Lung (tissue), 16 donors: ENCODE measurements around the gene ATF6B. TPM values are rescaled to one million over a fixed set of nuclear protein-coding genes. Genes with fewer than 3 reads are reported as not detected.
A peak's percentile ranks its signal among the peaks of the same experiment; 100 is the strongest.

ENCODE experiments used
- ATAC-seq: fragments of 200-7000 bp; cut with Tn5 transposase; one replicate; pipeline ENCODE4 v1.9.1; 2020; ENCODE audit warnings: moderate number of reproducible peaks; ENCODE audit not compliant: insufficient read depth, low FRiP score
- DNase-seq, 3 donors: peaks; one replicate each; pipeline ENCODE4 v3.0.0-alpha.2; 2013 to 2017
- H3K27ac ChIP-seq, 2 donors: one replicate each; pipeline ENCODE4 v1.5.1; 2013; ENCODE audit warnings: mild to moderate bottlenecking in 2 of 2, moderate library complexity in 2 of 2, control low read depth in 1 of 2, inconsistent platforms in 1 of 2, low read depth in 1 of 2, low read length in 1 of 2
- H3K27me3 ChIP-seq, 3 donors: one replicate each; pipeline ENCODE4 v1.5.1; 2013; ENCODE audit warnings: low read length in 2 of 3; ENCODE audit not compliant: control insufficient read depth in 3 of 3, insufficient read depth in 3 of 3
- H3K36me3 ChIP-seq, 4 donors: one replicate each; pipeline ENCODE4 v1.5.1; 2013; ENCODE audit warnings: low read length in 4 of 4, mild to moderate bottlenecking in 1 of 4, moderate library complexity in 1 of 4; ENCODE audit not compliant: control insufficient read depth in 4 of 4, insufficient read depth in 4 of 4
- H3K4me1 ChIP-seq, 5 donors: one replicate each; pipeline ENCODE4 v1.5.1; 2013; ENCODE audit warnings: low read length in 5 of 5, mild to moderate bottlenecking in 2 of 5, moderate library complexity in 1 of 5; ENCODE audit not compliant: control insufficient read depth in 5 of 5, insufficient read depth in 5 of 5
- H3K4me3 ChIP-seq: one replicate; pipeline ENCODE4 v1.5.1; 2013; ENCODE audit warnings: mild to moderate bottlenecking, control low read depth, moderate library complexity
- H3K9ac ChIP-seq, 2 donors: one replicate each; pipeline ENCODE4 v1.5.1; 2013; ENCODE audit warnings: low read length in 2 of 2, control low read depth in 1 of 2; ENCODE audit not compliant: insufficient read depth in 1 of 2
- H3K9me3 ChIP-seq, 4 donors: one replicate each; pipeline ENCODE4 v1.5.1; 2013; ENCODE audit warnings: low read length in 3 of 4, mild to moderate bottlenecking in 1 of 4, moderate library complexity in 1 of 4; ENCODE audit not compliant: control insufficient read depth in 4 of 4, insufficient read depth in 3 of 4
- WGBS, 2 donors: extraction: QIAGEN DNeasy Blood & Tissue Kit; methylation state at CpG; one replicate each; pipeline ENCODE4 v1.1.7; 2013; 5-methylcytosine and 5-hydroxymethylcytosine counted together
- long read RNA-seq, 5 donors: transcript quantifications; one replicate each; lab custom pipeline, GENCODE V29; 2026
- polyA plus RNA-seq, 2 donors: library from polyadenylated mRNA; stranded (reverse); fragments of 200-250 nt; gene quantifications; one replicate each; pipeline ENCODE4 v1.2.1, GENCODE V29; 2013
- total RNA-seq, 2 donors: library from RNA; depleted of rRNA in 1 of 2; stranded (reverse); fragments of >200 nt in 1 of 2; gene quantifications; one replicate each; pipeline ENCODE4 v1.2.1, GENCODE V29; 2014 to 2021
- TF ChIP-seq, protein P1 (sequence below): IDR thresholded peaks from 2 replicates; pipeline ENCODE4 v1.5.1; 2012; ENCODE audit warnings: mild to moderate bottlenecking; ENCODE audit errors: control extremely low read depth, extremely low read depth
- donor health status: control.
- donor health status: control.
- donor health status: Bipolar disorder and iron deficiency.
- donor health status: healthy.
- donor health status: DM: yes; HTN: yes; CAD: no.

Gene ATF6B
- total RNA-seq (100 to 1,000 TPM in 1 of 2 donors, 10 to 100 TPM in 1; 50.3 to 101 TPM), polyA plus RNA-seq (10 to 100 TPM; 50.1 to 74.5 TPM)
- long read RNA-seq, donor 1, transcript ATF6B-210 (18 exons, 2,620 nt): minor isoform, 6 of 87 reads
- long read RNA-seq, donor 1, transcript ATF6B-216 (8 exons, 1,176 nt): major isoform, 16 of 87 reads
- long read RNA-seq, donor 1, transcript ATF6B-212 (5 exons, 564 nt): minor isoform, 10 of 87 reads
- long read RNA-seq, donor 1, partial matches to known transcripts: 54 of 87 reads
- long read RNA-seq, donor 1, other reads (novel, unspliced or antisense): 0 of 87 reads
- long read RNA-seq, donor 2, transcript ATF6B-216 (8 exons, 1,176 nt): major isoform, 9 of 25 reads
- long read RNA-seq, donor 2, partial matches to known transcripts: 12 of 25 reads
- long read RNA-seq, donor 2, other reads (novel, unspliced or antisense): 0 of 25 reads
- long read RNA-seq, donor 3, transcript ATF6B-216 (8 exons, 1,176 nt): major isoform, 13 of 39 reads
- long read RNA-seq, donor 3, partial matches to known transcripts: 20 of 39 reads
- long read RNA-seq, donor 3, other reads (novel, unspliced or antisense): 0 of 39 reads
- long read RNA-seq, donor 4, transcript ATF6B-216 (8 exons, 1,176 nt): major isoform, 10 of 41 reads
- long read RNA-seq, donor 4, transcript ATF6B-212 (5 exons, 564 nt): minor isoform, 7 of 41 reads
- long read RNA-seq, donor 4, partial matches to known transcripts: 21 of 41 reads
- long read RNA-seq, donor 4, other reads (novel, unspliced or antisense): 0 of 41 reads
- long read RNA-seq, donor 5, transcript ATF6B-210 (18 exons, 2,620 nt): minor isoform, 9 of 91 reads
- long read RNA-seq, donor 5, transcript ATF6B-216 (8 exons, 1,176 nt): major isoform, 17 of 91 reads
- long read RNA-seq, donor 5, transcript ATF6B-212 (5 exons, 564 nt): minor isoform, 16 of 91 reads
- long read RNA-seq, donor 5, partial matches to known transcripts: 45 of 91 reads
- long read RNA-seq, donor 5, other reads (novel, unspliced or antisense): 0 of 91 reads

DNA sequence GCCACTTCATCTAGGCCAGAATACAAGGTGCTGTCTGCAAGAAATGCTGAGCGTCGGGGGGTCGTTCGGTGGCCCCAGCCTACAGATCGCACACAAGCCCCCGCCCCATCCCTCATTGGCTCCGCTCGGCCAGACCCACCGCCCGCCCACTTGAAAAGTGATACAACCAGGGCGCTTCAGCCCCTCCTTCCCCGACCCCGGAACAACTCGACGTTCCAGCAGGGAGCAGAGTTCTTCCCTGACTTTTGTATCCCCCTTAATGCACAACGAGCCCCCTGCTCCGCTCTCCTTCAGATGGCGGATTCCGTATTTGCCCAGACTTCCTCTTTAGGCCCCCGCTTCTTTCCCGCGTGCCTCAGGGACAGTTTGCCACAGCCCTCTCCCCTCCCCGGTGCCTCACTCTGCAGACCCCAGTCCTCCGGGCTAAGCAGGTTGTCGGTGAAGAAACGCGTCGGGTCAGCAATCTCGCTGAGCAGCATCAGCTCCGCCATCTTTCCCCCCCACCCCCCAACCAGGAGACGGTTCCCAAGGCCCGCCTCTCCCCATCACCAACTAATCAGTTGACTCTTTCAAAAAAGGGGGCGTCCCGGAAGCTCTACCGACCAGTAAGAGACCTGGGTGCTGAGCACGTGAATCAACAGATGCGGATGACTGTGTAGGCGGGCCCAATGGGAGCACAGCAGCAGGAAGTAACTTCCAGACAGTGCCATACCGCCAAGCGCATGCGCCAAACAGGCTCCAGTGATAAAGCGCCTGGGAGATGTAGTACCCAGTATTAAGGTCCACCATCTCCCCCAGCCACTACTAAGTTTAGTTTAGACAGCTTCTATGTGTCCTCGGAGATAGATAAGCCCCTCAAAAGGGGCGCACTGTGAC, at the start of gene ATF6B:
Gene ATF6B (minus strand): TSS at position 530 of the 876 bp plus-strand sequence. CDS start 39 bp downstream, at position 491.
- peak; percentile 95 for ATAC-seq

DNA sequence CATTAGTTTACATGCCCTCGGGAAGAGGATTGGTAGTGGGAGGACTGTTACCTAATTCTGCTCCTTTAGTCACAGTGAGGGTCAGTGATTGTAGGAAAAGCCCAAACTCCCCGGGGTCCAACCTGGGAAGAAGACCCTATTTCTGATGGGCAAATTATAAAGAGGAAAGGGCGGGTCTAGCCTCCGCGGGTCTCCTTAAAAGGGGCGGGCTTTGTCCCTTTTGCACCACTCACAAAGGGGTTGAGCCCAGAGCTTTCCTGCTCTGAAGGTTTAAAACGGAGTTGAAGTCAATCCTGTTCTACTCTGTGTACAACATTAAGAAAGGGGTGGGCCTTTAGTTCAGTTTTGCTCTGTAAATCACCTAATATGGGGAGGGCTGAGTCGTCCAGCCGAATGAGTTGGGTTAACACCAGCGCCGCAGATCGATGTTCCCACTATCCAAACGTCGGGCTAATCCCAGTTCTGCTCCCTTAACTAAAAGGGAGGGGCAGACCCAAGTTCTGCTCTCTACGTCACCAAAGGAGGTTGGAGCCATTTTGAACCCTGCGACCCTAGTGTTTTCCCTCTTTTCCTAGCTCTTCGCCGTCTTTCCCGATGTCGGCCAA, 49.2 kb upstream of the ATF6B start:
- peaks cover 0 to 12% (median 9%) of the 10 kb centered on the region in 4 donors for H3K36me3 ChIP-seq
- TF ChIP-seq, protein P1, sequence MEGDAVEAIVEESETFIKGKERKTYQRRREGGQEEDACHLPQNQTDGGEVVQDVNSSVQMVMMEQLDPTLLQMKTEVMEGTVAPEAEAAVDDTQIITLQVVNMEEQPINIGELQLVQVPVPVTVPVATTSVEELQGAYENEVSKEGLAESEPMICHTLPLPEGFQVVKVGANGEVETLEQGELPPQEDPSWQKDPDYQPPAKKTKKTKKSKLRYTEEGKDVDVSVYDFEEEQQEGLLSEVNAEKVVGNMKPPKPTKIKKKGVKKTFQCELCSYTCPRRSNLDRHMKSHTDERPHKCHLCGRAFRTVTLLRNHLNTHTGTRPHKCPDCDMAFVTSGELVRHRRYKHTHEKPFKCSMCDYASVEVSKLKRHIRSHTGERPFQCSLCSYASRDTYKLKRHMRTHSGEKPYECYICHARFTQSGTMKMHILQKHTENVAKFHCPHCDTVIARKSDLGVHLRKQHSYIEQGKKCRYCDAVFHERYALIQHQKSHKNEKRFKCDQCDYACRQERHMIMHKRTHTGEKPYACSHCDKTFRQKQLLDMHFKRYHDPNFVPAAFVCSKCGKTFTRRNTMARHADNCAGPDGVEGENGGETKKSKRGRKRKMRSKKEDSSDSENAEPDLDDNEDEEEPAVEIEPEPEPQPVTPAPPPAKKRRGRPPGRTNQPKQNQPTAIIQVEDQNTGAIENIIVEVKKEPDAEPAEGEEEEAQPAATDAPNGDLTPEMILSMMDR: no peak
- H3K27ac ChIP-seq: peak overlapping the region; percentile 88 to 95
- no peaks in the 10 kb centered on the region for H3K9me3 ChIP-seq
- H3K4me1 ChIP-seq: peaks cover 11 to 48% (median 25%) of the 10 kb centered on the region in 5 donors
- 0% methylated on average over 19 to 20 of the region's 20 CpGs for WGBS, 2 donors
- peak overlapping the region; percentile 15 for H3K4me3 ChIP-seq
- H3K9ac ChIP-seq: peak overlapping the region; percentile 74 to 76
- DNase-seq (no peak), ATAC-seq (no peak)
- no peaks in the 10 kb centered on the region for H3K27me3 ChIP-seq

More for the DNA sequence above, at the start of gene ATF6B:
- no peaks in the 10 kb centered on the region for H3K27me3 ChIP-seq
- peak within 1 kb of the TSS; percentile 83 to 95 for H3K9ac ChIP-seq
- DNase-seq: peak; percentile 99 to 100 (median 100)
- peak within 1 kb of the TSS; percentile 98 for H3K4me3 ChIP-seq
- TF ChIP-seq, protein P1: no peak
- H3K27ac ChIP-seq: peak within 1 kb of the TSS; percentile 64 to 96
- no peaks in the 10 kb centered on the region for H3K9me3 ChIP-seq
- peaks cover 13 to 28% (median 15%) of the 10 kb centered on the region in 5 donors for H3K4me1 ChIP-seq
- peaks cover 0 to 25% (median 16%) of the 10 kb centered on the region in 4 donors for H3K36me3 ChIP-seq
- 0 to 1% methylated on average over 42 to 44 of the region's 44 CpGs for WGBS, 2 donors
